Activated CD4-positive, alpha-beta T cell treated with anti-CD3 and anti-CD28 coated beads, Interleukin-2, amount 50 U/mL, for 16 hours (primary cell): ENCODE data around the gene MRPS12.
A peak's percentile ranks its signal among the peaks of the same experiment; 100 is the strongest.

ENCODE experiments used
- DNase-seq: peaks from one replicate; pipeline ENCODE4 v3.0.0-alpha.2; 2020

MRPS12 gene

DNA sequence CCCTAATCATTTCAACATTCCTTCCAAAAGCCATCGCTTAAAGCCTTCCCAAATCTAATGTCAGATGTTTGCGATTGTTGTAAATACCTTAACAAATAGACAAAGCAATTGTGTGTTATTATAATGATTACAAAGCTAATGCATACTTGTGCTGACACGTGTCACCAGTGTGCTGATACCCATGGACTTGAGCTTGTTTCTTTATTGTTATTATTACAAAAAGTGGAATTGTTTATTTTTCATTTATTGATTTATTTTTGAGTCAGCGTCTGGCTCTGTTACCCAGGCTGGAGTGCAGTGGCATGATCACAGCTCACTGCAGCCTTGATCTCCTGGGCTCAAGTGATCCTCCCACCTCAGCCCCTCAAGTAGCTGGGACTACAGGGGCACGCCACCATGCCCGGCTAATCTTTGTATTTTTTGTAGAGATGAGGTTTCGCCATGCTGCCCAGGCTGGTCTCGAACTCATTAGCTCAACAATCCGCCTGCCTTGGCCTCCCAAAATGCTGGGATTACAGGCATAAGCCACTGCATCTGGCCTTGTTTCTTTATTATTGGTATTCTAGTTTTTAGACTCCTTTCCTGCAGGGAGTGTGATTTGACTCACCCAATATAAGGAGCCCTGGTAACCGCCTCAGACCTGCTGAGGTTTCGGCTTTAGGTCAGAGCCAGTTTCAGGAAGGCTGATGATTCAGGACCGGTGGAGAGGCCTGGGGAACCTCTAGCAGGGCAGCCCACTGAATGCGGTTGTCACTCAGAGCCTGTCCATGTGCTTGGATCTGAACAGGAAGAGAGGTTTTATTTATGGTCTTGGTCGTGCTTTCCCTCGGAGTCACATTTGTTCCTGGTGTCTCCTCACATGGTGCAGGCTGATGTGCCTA, 46.9 kb downstream of the MRPS12 start:
- peak; percentile 97 for DNase-seq

DNA sequence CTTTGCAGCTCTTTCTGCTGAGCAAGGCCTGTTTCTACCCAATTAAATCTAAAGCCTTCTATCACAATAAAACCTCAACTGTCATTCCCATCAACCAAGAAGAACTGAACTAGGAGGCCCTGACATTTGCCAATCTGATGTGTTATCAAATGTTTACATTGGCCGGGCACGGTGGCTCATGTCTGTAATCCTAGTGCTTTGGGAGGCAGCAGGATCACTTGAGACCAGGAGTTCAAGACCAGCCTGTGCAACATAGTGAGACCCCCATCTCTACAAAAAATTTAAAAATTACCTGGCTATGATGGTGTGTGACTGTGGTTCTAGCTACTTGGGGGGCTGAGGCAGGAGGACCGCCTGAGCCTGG, 47.6 kb downstream of the MRPS12 start:
- no peak for DNase-seq

DNA sequence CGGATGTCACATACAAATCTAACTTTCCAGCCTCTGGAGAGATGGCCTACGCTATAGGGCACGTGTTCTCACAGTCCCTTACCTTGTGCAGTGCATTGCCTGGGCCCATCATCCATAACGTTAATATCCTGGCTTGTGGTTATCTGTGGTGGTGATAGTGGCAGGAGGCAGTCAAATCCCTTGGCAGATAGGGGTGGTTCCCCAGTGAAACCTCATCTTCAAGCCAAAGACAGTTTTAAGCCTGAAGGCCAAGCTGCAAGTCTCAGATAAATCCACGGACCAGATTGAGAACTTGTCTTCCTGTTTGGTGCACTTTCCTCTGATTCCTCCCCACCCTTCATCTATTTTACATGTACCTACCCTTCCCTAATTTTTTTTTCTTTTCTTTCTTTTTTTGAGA, 49.1 kb downstream of the MRPS12 start:
- DNase-seq, result no peak

DNA sequence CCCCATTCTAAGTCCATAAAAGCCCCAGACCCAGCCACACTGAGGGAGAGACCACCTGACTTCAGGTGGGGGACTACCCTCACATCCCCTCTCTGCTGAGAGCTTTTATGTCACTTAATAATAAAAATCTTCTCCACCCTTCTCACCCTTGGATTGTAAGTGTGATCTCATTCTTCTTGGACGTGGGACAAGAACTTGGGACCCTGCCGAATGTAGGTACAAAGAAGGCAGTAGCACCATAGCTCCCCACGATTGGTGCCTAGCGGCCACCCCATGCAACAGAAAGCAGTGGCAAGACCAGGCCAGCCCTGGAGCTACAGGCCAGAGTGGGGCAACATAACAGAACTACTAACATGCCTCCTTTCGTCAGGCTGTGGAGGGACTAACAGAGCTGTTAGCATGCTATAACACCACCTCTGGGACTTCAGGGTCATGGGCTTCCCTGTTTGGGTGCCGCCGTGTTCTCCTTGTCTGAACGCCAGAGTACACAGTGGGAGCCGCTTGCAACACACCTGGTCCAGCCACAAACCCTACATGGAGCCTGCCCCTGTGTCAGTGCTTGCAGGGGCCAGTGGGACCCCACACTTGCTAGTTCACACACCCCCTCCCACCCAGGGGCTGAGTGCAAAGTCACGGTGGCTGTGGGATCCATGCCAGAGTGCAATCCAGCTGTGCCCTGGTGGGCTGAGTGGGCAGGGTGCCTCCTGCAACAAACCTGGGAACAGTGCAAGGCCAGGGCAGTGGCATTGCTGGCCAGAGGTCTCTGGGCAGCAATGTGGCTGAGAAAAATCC, 50.0 kb downstream of the MRPS12 start:
- DNase-seq, result no peak
